Stimulated activated CD8-positive, alpha-beta memory T cell treated with anti-CD3 and anti-CD28 coated beads, Interleukin-2, amount 100 ng/mL, for 48 hours (primary cell): ENCODE measurements around the gene PIR.

ENCODE experiments used
- DNase-seq, 2 donors: peaks; one replicate each; pipeline ENCODE4 v3.0.0-alpha.2; 2020; ENCODE audit warnings: low read depth in 2 of 2

Gene PIR

GRCh38 chrX:15483891-15484290 is 9.2 kb downstream of the PIR start:
- DNase-seq = no peak

GRCh38 chrX:15475486-15475885 is 17.6 kb downstream of the PIR start:
- no peak for DNase-seq

GRCh38 chrX:15475021-15475420 is 18.1 kb downstream of the PIR start:
- DNase-seq = no peak

- DNase-seq = no peak
These were observed 19.1 kb downstream of the PIR start for GRCh38 chrX:15474028-15474427.

- no peak for DNase-seq
These were observed 20.6 kb downstream of the PIR start for GRCh38 chrX:15472531-15472930.

GRCh38 chrX:15471028-15471427 is 22.1 kb downstream of the PIR start:
- DNase-seq = peak; percentile 16 to 36

GRCh38 chrX:15469613-15470012 is 23.5 kb downstream of the PIR start:
- DNase-seq = no peak

- DNase-seq = no peak
These were observed 25.1 kb downstream of the PIR start for GRCh38 chrX:15468036-15468435.

GRCh38 chrX:15465896-15466651 is 27.1 kb downstream of the PIR start:
- DNase-seq = no peak

GRCh38 chrX:15465347-15465746 is 27.8 kb downstream of the PIR start:
- DNase-seq = no peak

- no peak for DNase-seq
These were observed 28.4 kb downstream of the PIR start for GRCh38 chrX:15464704-15465103.

GRCh38 chrX:15451913-15452312 is 41.2 kb downstream of the PIR start:
- DNase-seq = no peak

GRCh38 chrX:15448010-15448639 is 45.0 kb downstream of the PIR start:
- no peak for DNase-seq

- DNase-seq = no peak
These were observed 51.7 kb downstream of the PIR start for GRCh38 chrX:15441464-15441863.

- no peak for DNase-seq
These were observed 54.8 kb downstream of the PIR start for GRCh38 chrX:15438332-15438731.

- DNase-seq = no peak
These were observed 55.4 kb downstream of the PIR start for GRCh38 chrX:15437724-15438123.

GRCh38 chrX:15435836-15436619 is 57.1 kb downstream of the PIR start:
- DNase-seq = no peak

GRCh38 chrX:15434205-15434604 is 58.9 kb downstream of the PIR start:
- no peak for DNase-seq

- DNase-seq = no peak
These were observed 62.5 kb downstream of the PIR start for GRCh38 chrX:15430584-15430983.

GRCh38 chrX:15430076-15430475 is 63.1 kb downstream of the PIR start:
- no peak for DNase-seq

GRCh38 chrX:15425024-15425423 is 68.1 kb downstream of the PIR start:
- DNase-seq = no peak

- DNase-seq = no peak
These were observed 74.4 kb downstream of the PIR start for GRCh38 chrX:15418707-15419181.
